Lower lobe of right lung (tissue), 2 donors: ENCODE measurements around the gene CMIP. TPM values are rescaled to one million over a fixed set of nuclear protein-coding genes. Genes with fewer than 3 reads are reported as not detected.

ENCODE experiments used
- ATAC-seq, 2 donors: fragments of 200-7000 bp; cut with Tn5 transposase; one replicate each; pipeline ENCODE4 v1.9.1; 2020 to 2022; ENCODE audit warnings: mild to moderate bottlenecking in 2 of 2, moderate library complexity in 2 of 2
- DNase-seq: peaks from one replicate; pipeline ENCODE4 v3.0.0-alpha.2; 2020
- H3K27ac ChIP-seq: fragments of 200-600 bp; one replicate; pipeline ENCODE4 v1.8.0; 2022
- H3K27me3 ChIP-seq: fragments of 200-600 bp; one replicate; pipeline ENCODE4 v1.8.0; 2022; ENCODE audit warnings: low read depth
- H3K36me3 ChIP-seq: fragments of 200-600 bp; one replicate; pipeline ENCODE4 v1.8.0; 2022; ENCODE audit warnings: mild to moderate bottlenecking
- H3K4me1 ChIP-seq: fragments of 200-600 bp; one replicate; pipeline ENCODE4 v1.8.0; 2022
- H3K4me3 ChIP-seq: fragments of 200-600 bp; one replicate; pipeline ENCODE4 v1.8.0; 2022; ENCODE audit warnings: mild to moderate bottlenecking
- H3K9me3 ChIP-seq: fragments of 200-600 bp; one replicate; pipeline ENCODE4 v1.8.0; 2022
- intact Hi-C: fragments of 100-400 bp; cut with DNase I; formaldehyde crosslinking; loops from one replicate; pipeline ENCODE4 v1.11.0; 2022
- total RNA-seq: library from RNA; stranded (reverse); fragmentation: NEBNext Ultra II Directional; extraction: Animal tissue kit (Norgen Biotek cat#: 25700); gene quantifications from one replicate; pipeline ENCODE4 v1.2.1, GENCODE V29; 2021
- TF ChIP-seq, protein P1 (sequence below): fragments of 200-600 bp; IDR thresholded peaks from one replicate; pipeline ENCODE4 v1.8.0; 2022; ENCODE audit warnings: antibody characterized with exemption, mild to moderate bottlenecking
- donor health status: DM: no; HTN: yes; CAD: no; lungs with severe emphysema.

The CMIP gene
- total RNA-seq, 1 donor from 2014 or later: 77.4 TPM

DNA sequence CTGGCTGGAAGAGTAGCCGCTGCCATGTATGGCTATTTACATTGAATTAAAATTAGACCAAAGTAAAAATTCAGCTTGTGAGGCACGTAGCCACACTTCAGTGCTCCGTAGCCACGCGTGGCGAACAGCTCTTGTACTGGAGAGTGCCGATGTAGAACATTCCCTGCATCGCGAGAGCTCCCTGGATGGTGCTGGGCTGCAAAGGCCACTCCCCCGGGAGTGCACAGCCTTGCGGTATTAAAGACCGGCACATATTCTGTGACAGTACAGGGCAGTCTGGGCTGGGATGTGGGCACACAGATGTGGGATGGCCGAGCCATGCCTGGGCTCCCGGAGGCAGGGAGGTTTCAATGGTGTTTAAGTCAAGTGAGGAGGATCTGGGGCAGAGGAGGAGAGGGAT is 102.2 kb downstream of the CMIP start:
- no peak overlapping the region for H3K27ac ChIP-seq
- TF ChIP-seq, protein P1, sequence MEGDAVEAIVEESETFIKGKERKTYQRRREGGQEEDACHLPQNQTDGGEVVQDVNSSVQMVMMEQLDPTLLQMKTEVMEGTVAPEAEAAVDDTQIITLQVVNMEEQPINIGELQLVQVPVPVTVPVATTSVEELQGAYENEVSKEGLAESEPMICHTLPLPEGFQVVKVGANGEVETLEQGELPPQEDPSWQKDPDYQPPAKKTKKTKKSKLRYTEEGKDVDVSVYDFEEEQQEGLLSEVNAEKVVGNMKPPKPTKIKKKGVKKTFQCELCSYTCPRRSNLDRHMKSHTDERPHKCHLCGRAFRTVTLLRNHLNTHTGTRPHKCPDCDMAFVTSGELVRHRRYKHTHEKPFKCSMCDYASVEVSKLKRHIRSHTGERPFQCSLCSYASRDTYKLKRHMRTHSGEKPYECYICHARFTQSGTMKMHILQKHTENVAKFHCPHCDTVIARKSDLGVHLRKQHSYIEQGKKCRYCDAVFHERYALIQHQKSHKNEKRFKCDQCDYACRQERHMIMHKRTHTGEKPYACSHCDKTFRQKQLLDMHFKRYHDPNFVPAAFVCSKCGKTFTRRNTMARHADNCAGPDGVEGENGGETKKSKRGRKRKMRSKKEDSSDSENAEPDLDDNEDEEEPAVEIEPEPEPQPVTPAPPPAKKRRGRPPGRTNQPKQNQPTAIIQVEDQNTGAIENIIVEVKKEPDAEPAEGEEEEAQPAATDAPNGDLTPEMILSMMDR: no peak
- H3K9me3 ChIP-seq: no peaks in the 10 kb centered on the region
- intact Hi-C loops: no loop called here
- no peak for ATAC-seq
- peaks cover 49% of the 10 kb centered on the region for H3K4me1 ChIP-seq
- no peaks in the 10 kb centered on the region for H3K27me3 ChIP-seq
- H3K4me3 ChIP-seq: no peak overlapping the region
- H3K36me3 ChIP-seq: no peaks in the 10 kb centered on the region
- peak; percentile 36 for DNase-seq

DNA sequence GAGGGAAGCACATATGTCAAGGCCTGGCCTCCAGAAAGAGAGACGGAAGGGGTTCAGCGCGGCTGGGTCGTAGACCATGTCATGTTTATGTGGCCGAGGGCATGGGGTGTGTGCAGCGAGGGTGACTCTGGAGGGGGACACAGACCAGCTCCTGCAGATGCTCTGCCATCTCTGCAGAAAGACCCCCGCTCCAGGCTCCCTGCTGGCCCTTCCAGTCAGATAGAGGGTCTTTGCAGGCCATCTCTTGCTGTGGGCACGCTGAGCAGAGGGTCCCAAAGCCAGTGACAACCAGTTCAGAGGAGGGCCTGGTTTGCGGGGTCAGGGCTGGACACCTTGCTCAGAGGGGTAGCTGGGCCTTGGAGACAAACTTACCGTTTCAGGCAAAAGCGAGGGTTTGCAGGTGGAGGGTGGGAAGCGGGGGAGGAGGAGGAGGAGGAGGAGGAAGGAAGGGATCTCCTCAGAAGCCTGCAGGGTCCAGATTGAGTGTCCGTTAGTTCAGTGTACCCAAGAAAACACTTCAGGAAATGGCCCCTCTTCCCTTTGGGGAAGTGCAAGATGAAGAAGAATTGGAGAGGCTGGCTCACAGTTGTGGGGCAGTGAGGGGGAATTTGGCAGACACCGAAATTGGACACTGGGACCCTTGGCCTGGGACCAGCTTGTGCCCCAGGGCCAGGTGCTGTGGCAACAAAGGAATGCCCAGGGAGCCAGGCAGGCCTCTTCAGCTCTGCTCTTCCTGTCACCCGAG is 102.8 kb downstream of the CMIP start:
- H3K4me3 ChIP-seq: no peak overlapping the region
- no peaks in the 10 kb centered on the region for H3K9me3 ChIP-seq
- DNase-seq: peak; percentile 40
- TF ChIP-seq, protein P1: no peak
- no peaks in the 10 kb centered on the region for H3K27me3 ChIP-seq
- H3K27ac ChIP-seq: no peak overlapping the region
- ATAC-seq: no peak
- intact Hi-C loops: no loop called here
- peaks cover 47% of the 10 kb centered on the region for H3K4me1 ChIP-seq
- H3K36me3 ChIP-seq: no peaks in the 10 kb centered on the region

DNA sequence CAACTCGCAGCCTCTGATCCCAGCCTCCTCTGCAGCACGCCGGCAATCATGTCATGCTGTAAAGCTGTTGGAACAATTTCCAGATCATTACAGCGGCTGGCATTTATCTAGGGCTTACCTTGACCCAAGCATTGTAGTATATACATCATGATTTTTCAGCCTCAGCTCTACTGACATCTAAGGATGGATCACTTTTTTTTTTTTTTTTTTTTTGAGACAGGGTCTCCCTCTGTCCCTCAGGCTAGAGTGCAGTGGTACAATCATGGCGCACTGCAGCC is 103.3 kb downstream of the CMIP start:
- no peak for DNase-seq
- no peaks in the 10 kb centered on the region for H3K27me3 ChIP-seq
- ATAC-seq: no peak
- H3K27ac ChIP-seq: no peak overlapping the region
- H3K4me3 ChIP-seq: no peak overlapping the region
- peaks cover 48% of the 10 kb centered on the region for H3K4me1 ChIP-seq
- no peaks in the 10 kb centered on the region for H3K9me3 ChIP-seq
- TF ChIP-seq, protein P1: no peak
- intact Hi-C loops: no loop called here
- H3K36me3 ChIP-seq: no peaks in the 10 kb centered on the region

DNA sequence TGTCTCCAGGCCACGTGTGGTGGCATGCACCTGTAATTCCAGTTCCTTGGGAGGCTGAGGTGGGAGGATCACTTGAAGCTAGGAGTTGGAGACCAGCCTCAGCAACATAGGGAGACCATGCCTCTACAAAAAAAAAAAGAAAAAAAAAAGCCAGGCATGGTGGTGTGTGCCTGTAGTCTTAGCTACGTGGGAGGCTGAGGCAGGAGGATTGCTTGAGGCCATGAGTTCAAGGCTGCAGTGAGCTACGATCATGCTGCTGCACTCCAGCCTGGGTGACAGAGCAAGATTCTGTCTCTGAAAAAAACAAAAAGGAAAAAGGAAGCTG is 103.9 kb downstream of the CMIP start:
- Histone ChIP-seq H3K4me1 (peaks cover 48% of the 10 kb centered on the region), H3K9me3 (no peaks in the 10 kb centered on the region), H3K27ac (no peak overlapping the region), H3K27me3 (no peaks in the 10 kb centered on the region), H3K4me3 (no peak overlapping the region), H3K36me3 (no peaks in the 10 kb centered on the region)
- intact Hi-C loops: no loop called here
- no peak for ATAC-seq
- DNase-seq: no peak
- TF ChIP-seq, protein P1: no peak

DNA sequence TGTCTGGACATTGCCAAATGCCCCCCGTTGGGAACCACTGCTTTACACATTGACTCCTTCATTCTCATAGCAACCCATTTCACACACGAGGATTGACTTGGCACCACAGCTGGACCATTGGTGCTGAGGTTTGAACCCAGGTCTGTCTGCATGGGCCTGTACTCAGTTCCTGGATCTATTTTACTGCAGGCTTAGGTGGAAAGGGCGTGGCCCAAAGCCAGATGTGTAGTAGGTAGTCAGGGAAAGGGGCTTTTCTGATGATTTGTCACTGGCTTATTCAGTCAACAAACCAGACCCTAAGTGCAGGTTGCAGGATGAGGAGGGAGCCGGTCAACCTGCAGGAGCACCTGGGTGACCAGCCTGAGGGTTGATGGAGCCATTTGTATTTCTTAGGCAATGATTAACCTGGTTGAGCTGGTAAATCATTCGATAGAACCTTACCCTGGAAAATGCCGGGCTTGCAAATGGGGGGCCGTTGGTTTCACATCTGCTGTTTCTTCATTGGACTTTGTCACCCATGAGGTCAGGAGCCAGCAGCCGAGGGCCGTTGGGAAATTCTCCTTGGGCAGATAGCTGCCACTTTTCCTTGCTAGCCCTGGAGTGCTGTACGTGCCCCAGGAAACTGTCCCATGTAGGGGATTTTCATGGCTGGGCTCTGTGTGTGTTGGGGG is 104.4 kb downstream of the CMIP start:
- intact Hi-C loops: no loop called here
- TF ChIP-seq, protein P1: no peak
- ATAC-seq (no peak), DNase-seq (peak; percentile 40)
- peaks cover 48% of the 10 kb centered on the region for H3K4me1 ChIP-seq
- no peak overlapping the region for H3K27ac ChIP-seq
- no peaks in the 10 kb centered on the region for H3K27me3 ChIP-seq
- H3K4me3 ChIP-seq: no peak overlapping the region
- no peaks in the 10 kb centered on the region for H3K9me3 ChIP-seq
- no peaks in the 10 kb centered on the region for H3K36me3 ChIP-seq
